GM19239 (cell line): Measurements from ENCODE around the gene YPEL4.

Experiments used
- DNase-seq: peaks from one replicate; pipeline ENCODE4 v3.0.0; 2011; ENCODE audit warnings: low spot score; ENCODE audit not compliant: insufficient read length
- FAIRE-seq: peaks from 2 replicates; lab custom pipeline; 2011; peaks lifted over from hg19 to GRCh38; lab: Jason Lieb, UNC

Gene YPEL4

GRCh38 chr11:57637626-57638004 is 12.1 kb downstream of the YPEL4 start:
- FAIRE-seq (no peak), DNase-seq (no peak)

GRCh38 chr11:57635246-57635645 is 14.5 kb downstream of the YPEL4 start:
- no peak for FAIRE-seq
- DNase-seq = no peak

DNA sequence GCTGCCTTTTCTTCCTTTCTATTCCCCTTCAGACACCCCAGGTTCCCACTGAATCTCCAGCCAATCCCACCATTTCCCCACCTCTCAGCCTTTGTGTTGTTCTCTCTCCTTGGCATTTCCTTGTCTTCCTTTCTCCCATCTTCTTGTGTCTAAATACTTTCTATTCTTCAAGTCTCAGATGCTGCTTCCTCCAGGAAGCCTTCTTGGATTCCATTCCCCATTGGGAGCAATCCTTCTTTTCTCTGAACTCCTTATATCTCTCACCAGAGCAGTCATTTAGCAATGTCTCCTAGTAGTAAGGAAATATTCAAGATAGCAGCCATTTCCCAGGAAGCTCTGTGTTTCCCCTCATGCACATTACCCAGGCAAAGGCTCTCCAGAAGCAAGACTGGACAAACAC is 15.4 kb downstream of the YPEL4 start:
- DNase-seq = no peak
- no peak for FAIRE-seq

DNA sequence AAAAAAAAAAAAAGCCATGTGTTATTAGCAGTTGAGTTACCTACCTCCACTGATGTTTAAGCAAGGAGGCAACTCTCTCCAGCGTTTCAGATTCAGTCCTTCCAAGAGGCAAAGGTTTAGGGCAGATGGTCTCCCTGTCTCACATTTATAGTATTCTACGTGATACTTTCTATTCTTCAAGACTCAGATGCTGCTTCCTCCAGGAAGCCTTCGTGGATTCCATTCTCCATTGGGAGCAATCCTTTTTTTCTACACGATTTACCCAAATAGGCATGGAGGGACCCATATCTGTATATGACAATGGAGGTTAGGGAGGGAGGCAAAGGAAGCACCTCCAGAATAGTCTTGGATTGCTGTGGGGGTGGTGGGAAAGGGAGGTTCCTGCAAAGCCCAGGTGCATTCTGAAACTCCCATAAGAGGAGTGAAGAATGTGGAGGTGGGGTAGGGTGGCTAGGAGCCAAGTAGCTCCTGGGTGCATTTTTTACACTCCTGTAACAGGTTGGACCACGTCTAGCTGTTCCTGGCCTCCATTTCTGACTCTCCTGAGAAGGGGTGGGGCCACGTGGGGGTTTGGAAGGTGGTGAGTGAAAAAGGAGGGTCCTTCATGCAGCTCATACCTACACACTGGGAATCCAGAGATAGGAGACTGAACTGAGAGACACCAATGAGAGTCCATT is 16.2 kb downstream of the YPEL4 start:
- FAIRE-seq (no peak), DNase-seq (no peak)

- no peak for FAIRE-seq
- no peak for DNase-seq
These were observed 17.6 kb downstream of the YPEL4 start for GRCh38 chr11:57632116-57632515.

- FAIRE-seq (no peak), DNase-seq (no peak)
These were observed 19.5 kb downstream of the YPEL4 start for GRCh38 chr11:57630171-57630570.

- FAIRE-seq = no peak
- DNase-seq = no peak
These were observed 22.8 kb downstream of the YPEL4 start for GRCh38 chr11:57626895-57627294.

GRCh38 chr11:57624864-57625263 is 24.8 kb downstream of the YPEL4 start:
- FAIRE-seq (no peak), DNase-seq (no peak)

DNA sequence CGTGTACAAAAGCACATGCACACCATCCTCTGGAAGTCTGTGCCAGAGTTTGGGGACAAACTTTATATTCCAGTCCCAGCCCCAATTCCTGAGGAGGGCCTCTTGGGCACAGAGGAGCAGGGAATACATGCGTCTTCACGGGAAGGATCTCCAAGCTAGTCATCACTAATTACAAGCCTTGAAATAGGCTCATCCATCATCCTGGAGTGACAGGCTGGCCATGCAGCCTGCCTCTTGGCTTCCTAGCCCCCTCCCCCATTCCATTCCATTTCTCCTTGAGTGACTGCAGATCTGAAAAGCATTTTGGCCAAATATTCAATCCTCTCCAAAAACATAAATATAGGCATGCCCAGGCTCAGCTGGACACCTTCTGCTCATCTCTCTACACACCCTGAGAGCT is 27.4 kb downstream of the YPEL4 start:
- no peak for FAIRE-seq
- no peak for DNase-seq

DNA sequence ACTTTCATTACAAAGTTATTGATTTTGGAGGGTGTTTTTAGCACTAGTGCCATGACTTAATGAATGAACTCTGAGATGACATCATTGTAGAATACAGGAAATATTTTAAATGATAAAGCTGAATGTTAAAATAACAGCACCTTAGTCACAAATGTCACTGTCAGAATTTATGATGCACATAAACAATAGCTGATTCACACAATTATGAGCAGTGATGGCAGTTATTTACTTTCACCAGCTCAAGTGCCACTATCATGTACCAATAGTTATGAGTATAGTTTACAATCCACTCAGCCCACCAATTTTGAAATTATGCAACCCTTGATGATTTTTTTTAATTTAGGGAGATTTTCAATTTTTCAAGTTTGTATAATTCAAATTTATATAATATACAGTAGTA is 29.2 kb downstream of the YPEL4 start:
- no peak for DNase-seq
- no peak for FAIRE-seq

DNA sequence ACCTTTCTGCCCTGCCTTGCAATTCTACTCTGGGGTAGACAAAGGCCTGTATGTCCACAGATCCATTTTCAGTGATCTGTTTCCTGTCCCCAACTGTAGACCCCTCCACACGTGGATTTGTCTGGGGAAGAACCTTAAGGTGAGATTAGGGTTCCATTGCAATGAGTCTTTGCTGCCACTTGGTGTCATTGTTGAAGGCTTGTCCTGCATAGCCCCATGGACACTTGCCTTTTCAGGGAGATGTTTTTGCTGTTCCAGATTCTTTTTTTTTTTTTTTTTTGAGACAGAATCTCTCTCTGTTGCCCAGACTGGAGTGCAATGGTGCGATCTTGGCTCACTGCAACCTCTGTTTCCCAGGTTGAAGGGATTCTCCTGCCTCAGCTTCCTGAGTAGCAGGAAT is 30.4 kb downstream of the YPEL4 start:
- FAIRE-seq (no peak), DNase-seq (no peak)

DNA sequence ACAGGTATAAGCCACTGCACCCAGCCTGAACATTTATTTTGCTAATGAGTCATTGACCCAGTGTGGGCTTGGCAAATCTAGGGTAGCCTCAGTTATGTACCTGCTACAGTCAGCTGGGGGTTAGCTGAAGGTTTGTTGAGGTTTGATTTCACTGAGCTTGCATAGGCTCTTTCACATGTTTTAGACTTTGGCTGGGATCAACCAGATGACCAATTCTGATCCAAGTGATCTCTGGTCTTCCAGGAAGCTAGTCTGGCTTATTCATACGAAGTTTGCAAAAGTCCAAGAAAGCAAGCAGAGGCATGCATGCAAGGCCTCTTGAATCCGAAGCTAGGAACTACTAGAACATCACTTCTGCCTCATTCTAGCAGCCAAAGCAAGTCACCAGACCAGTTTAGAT is 31.3 kb downstream of the YPEL4 start:
- DNase-seq (no peak), FAIRE-seq (no peak)

DNA sequence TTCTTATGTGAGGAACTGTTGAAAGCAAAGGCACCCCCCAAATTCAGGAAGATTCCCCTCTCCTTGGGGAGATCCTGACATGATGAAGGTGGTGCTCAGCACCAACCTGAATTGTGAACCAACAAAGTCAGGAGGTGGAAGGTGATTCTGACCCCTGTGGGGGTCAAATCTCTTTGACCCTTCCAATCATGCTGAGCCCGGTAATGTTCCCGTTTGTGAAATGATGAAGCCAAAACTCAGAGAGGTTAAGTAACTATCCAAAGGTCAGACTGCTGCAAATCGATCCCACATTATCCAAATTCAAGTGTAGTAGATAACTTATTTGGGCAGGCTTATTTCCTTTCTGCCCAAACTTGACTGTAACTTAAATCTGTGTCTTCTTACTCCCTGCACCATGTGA is 33.1 kb downstream of the YPEL4 start:
- FAIRE-seq = no peak

GRCh38 chr11:57615308-57615707 is 34.4 kb downstream of the YPEL4 start:
- FAIRE-seq (no peak), DNase-seq (no peak)

More for the DNA sequence above, 33.1 kb downstream of the YPEL4 start:
- DNase-seq = no peak

DNA sequence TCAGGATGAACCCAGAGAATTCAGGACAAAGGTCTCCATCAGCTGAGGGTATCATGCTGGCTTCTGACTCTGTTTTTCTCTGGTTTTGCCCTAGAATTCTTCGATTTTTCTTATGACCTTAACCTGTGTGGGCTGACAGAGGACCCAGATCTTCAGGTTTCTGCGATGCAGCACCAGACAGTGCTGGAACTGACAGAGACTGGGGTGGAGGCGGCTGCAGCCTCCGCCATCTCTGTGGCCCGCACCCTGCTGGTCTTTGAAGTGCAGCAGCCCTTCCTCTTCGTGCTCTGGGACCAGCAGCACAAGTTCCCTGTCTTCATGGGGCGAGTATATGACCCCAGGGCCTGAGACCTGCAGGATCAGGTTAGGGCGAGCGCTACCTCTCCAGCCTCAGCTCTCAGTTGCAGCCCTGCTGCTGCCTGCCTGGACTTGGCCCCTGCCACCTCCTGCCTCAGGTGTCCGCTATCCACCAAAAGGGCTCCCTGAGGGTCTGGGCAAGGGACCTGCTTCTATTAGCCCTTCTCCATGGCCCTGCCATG is 35.4 kb downstream of the YPEL4 start:
- FAIRE-seq = no peak
- DNase-seq = no peak

DNA sequence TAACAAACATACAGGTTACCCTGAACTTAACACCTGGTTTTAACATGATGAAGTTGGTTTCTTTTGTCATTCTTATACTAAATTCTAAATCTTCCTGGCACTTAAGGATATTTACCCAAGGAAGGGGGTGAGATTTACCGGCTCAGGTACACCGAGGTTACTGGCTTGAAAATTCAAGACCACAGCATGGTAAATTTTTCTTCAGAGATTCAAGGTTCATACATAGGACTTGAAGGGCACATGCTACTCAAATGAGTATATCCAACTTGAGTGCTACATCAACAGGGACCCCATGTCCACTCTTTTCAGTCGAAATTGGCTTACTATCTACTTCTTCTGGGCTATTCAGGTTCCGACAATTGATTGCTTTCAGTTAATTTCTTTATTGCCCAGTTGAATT is 39.5 kb downstream of the YPEL4 start:
- FAIRE-seq (no peak), DNase-seq (no peak)

- no peak for FAIRE-seq
These were observed 44.7 kb downstream of the YPEL4 start for GRCh38 chr11:57605028-57605420.

DNA sequence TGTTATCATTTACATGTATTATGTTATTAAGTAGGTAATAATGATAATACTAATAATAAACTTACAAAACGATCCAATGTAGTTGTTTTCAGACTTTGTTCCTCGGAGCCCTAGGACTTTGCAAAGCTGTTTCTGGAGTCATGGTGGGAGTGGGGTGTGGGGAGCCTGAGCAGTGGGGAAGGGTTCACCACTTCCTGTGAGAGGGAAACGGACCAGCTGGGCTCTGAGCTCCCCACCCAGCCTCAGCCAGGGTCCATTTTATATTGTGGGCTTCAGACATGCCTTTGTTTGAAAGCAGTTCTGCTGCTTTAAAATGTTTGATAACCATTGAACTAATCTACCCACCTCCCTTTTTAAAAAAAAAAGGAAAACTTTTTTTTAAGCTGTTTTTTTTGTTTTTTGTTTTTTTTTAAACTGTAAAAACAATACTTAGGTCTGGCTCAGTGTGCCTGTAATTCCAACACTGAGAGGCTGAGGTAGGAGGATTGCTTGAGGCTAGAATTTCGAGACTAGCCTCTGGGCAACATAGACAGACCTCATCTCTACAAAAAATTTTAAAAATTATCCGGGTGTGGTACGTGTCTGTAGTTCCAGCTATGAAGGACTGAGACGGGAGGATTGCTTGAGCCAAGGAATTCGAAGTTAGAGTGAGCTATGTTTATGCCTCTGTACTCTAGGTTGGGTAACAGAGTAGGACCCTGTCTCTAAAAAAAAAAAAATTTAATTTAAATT is 45.2 kb downstream of the YPEL4 start:
- DNase-seq (no peak), FAIRE-seq (no peak)

More at GRCh38 chr11:57605028-57605420, 44.7 kb downstream of the YPEL4 start:
- DNase-seq = no peak

DNA sequence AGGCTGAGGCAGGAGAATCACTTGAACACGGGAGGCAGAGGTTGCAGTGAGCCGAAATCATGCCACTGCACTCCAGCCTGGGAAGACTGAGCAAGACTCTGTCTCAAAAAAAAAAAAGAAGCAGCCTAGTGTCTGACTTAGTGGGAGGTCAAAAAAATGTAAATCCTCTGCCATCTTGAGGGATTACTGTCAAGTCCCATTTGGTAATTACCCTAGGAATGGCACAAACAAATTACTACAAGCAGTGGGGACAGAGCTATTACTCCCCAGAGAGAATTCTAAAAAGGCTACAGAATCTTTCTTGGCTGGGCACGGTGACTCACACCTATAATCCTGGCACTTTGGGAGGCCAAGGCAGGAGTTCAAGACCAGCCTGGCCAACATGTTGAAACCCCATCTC is 48.4 kb downstream of the YPEL4 start:
- FAIRE-seq (no peak), DNase-seq (no peak)

DNA sequence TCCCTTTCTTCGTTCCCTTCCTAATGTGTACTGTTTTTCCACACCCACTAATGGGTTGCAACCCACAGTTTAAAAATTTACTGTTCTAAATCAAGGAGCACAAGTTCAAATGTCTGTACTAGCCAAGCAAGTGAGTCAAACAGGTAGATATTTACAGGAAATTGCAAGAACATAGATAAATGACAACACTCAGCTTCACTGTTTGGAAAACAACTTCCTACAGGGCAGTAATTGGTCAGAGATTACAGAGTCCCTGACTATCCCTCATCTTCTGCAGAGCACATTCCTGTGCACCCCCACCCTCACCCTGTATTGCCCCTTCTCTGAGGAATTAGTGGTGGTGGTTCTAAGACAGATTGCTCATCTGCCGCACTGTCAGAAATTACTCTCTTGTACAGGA is 50.3 kb downstream of the YPEL4 start:
- FAIRE-seq = no peak
- no peak for DNase-seq

DNA sequence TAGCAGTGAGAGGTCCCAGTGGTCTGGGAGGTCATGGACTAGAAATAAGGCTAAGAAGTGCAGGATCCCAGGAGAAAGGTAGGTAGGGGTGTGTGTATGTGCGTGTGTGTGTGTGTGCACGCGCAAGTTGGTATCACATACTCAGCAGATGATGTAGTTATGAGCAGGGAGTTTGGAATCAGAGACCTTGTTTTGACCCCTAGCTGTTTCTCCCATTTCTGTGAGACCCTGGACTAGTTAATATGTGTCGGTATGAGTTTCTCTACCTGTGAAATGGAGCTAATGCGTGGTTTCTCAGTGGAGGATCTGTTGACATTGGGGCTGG is 50.9 kb downstream of the YPEL4 start:
- FAIRE-seq (no peak), DNase-seq (no peak)
